Neuronal stem cell (in vitro differentiated cells): ENCODE results near the gene ALDH1A3.

Source experiments
- DNase-seq: peaks from one replicate; pipeline ENCODE4 v3.0.0-alpha.2; 2013; ENCODE audit warnings: low spot score
- H2AFZ ChIP-seq: one replicate; pipeline ENCODE4 v1.6.1; 2013; ENCODE audit warnings: mild to moderate bottlenecking, low read length, inconsistent platforms
- H2AK5ac ChIP-seq: 2 replicates; pipeline ENCODE4 v1.6.1; 2013; ENCODE audit warnings: low read depth, mild to moderate bottlenecking, inconsistent platforms, low read length, moderate library complexity, mixed read lengths
- H2BK120ac ChIP-seq: 2 replicates; pipeline ENCODE4 v1.6.1; 2013; ENCODE audit warnings: low read depth, mild to moderate bottlenecking, inconsistent platforms, low read length, moderate library complexity, mixed read lengths
- H2BK12ac ChIP-seq: one replicate; pipeline ENCODE4 v1.6.1; 2013; ENCODE audit warnings: low read length, inconsistent platforms
- H2BK15ac ChIP-seq: 2 replicates; pipeline ENCODE4 v1.6.1; 2013; ENCODE audit warnings: mild to moderate bottlenecking, low read length, inconsistent platforms, mixed read lengths
- H2BK5ac ChIP-seq: one replicate; pipeline ENCODE4 v1.6.1; 2013; ENCODE audit warnings: inconsistent platforms, mild to moderate bottlenecking, low read length, moderate library complexity
- H3K14ac ChIP-seq: one replicate; pipeline ENCODE4 v1.6.1; 2013; ENCODE audit warnings: low read length, inconsistent platforms
- H3K18ac ChIP-seq: 2 replicates; pipeline ENCODE4 v1.6.1; 2013; ENCODE audit warnings: low read length, inconsistent platforms
- H3K23ac ChIP-seq: 2 replicates; pipeline ENCODE4 v1.6.1; 2013; ENCODE audit warnings: low read depth, mild to moderate bottlenecking, mixed read lengths, low read length, inconsistent platforms; ENCODE audit not compliant: poor library complexity
- H3K27ac ChIP-seq: replicated peaks from 3 replicates; pipeline ENCODE4 v1.5.1; 2013; ENCODE audit warnings: low read length, inconsistent platforms
- H3K27me3 ChIP-seq, 3 experiments: 2 replicates each; pipeline ENCODE4 v1.6.1; 2013; ENCODE audit warnings: low read length in 3 of 3, mild to moderate bottlenecking in 2 of 3, inconsistent platforms in 1 of 3, low read depth in 1 of 3, mixed read lengths in 1 of 3, moderate library complexity in 1 of 3; ENCODE audit not compliant: control insufficient read depth in 3 of 3, insufficient read depth in 3 of 3
- H3K36me3 ChIP-seq, 2 donors: replicated peaks in 1 of 2; 2 replicates each; pipeline ENCODE4 v1.6.1; 2013; ENCODE audit warnings: low read length in 2 of 2; ENCODE audit not compliant: control insufficient read depth in 2 of 2, insufficient read depth in 2 of 2
- H3K4ac ChIP-seq: 2 replicates; pipeline ENCODE4 v1.6.1; 2013; ENCODE audit warnings: inconsistent platforms, mild to moderate bottlenecking, low read length, moderate library complexity
- H3K4me1 ChIP-seq, 2 donors: 1 replicate in 1 of 2; 2 replicates in 1 of 2; pipeline ENCODE4 v1.6.1; 2013; ENCODE audit warnings: low read length in 2 of 2, low read depth in 1 of 2; ENCODE audit not compliant: control insufficient read depth in 2 of 2, insufficient read depth in 1 of 2
- H3K4me2 ChIP-seq: one replicate; pipeline ENCODE4 v1.6.1; 2013; ENCODE audit warnings: mild to moderate bottlenecking, low read length, inconsistent platforms; ENCODE audit not compliant: insufficient read depth, poor library complexity, severe bottlenecking
- H3K4me3 ChIP-seq, 2 donors: 2 replicates each; pipeline ENCODE4 v1.5.1; 2013; ENCODE audit warnings: low read length in 2 of 2, mild to moderate bottlenecking in 2 of 2, inconsistent platforms in 1 of 2, moderate library complexity in 1 of 2
- H3K79me1 ChIP-seq: one replicate; pipeline ENCODE4 v1.6.1; 2013; ENCODE audit warnings: low read depth, mild to moderate bottlenecking, inconsistent platforms, low read length, moderate library complexity
- H3K9ac ChIP-seq: one replicate; pipeline ENCODE4 v1.6.1; 2013; ENCODE audit warnings: mild to moderate bottlenecking, low read depth, low read length, inconsistent platforms; ENCODE audit not compliant: poor library complexity
- H3K9me3 ChIP-seq, 2 donors: replicated peaks in 1 of 2; 2 replicates each; pipeline versions ENCODE3 to v1.6.1; 2013; ENCODE audit warnings: low read length in 2 of 2, mild to moderate bottlenecking in 2 of 2, inconsistent platforms in 1 of 2, low read depth in 1 of 2, mixed read lengths in 1 of 2, moderate library complexity in 1 of 2; ENCODE audit not compliant: control insufficient read depth in 2 of 2, insufficient read depth in 1 of 2
- H4K8ac ChIP-seq: one replicate; pipeline ENCODE4 v1.6.1; 2013; ENCODE audit warnings: low read depth, mild to moderate bottlenecking, inconsistent platforms, low read length, moderate library complexity
- H4K91ac ChIP-seq: one replicate; pipeline ENCODE4 v1.6.1; 2013; ENCODE audit warnings: low read length, low read depth, mild to moderate bottlenecking, inconsistent platforms; ENCODE audit not compliant: poor library complexity
- WGBS, 2 donors: extraction: QIAGEN DNeasy Blood & Tissue Kit; methylation state at CpG; one replicate each; pipeline ENCODE4 v1.1.7; 2013; ENCODE audit warnings: missing lambda C conversion rate in 2 of 2, mixed read lengths in 1 of 2; ENCODE audit not compliant: insufficient read length in 2 of 2, insufficient replicate concordance in 1 of 2; ENCODE audit errors: extremely low coverage in 2 of 2; 5-methylcytosine and 5-hydroxymethylcytosine counted together

The ALDH1A3 gene

DNA sequence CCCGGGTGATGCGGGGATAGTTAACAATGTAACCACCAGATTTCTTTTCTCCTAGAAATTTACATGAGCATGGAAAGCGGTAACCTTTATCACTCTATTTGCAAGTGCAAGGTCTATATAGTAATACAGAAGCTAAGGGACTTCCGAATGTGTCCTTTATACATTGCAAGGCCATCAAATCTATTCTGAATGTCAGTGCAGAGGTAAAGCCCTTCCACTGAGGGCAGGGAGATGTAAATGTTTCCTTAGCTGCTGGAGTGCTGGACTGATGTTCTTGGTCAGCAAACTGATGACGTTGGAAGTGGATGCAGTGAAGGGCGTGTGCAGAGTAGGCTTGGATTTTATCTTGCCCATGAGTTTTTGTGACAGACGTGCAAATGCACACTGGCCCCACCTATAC, 6.2 kb downstream of the ALDH1A3 start:
- Histone ChIP-seq H2BK12ac (no peak overlapping the region), H2BK120ac (no peak overlapping the region), H4K8ac (no peak overlapping the region), H3K36me3 (no peaks in the 10 kb centered on the region), H2BK15ac (no peak overlapping the region), H3K4me3 (no peak overlapping the region), H3K4ac (no peak overlapping the region), H3K23ac (no peak overlapping the region), H2AFZ (no peak overlapping the region), H2AK5ac (no peak overlapping the region), H4K91ac (no peak overlapping the region), H3K9ac (no peak overlapping the region), H3K9me3 (no peaks in the 10 kb centered on the region), H3K14ac (no peak overlapping the region), H3K27ac (no peak overlapping the region), H3K79me1 (no peaks in the 10 kb centered on the region), H2BK5ac (no peak overlapping the region), H3K4me2 (no peak overlapping the region), H3K4me1 (peaks cover 3 to 5% of the 10 kb centered on the region in 2 donors), H3K18ac (no peak overlapping the region), H3K27me3 (peaks cover 3 to 67% (median 21%) of the 10 kb centered on the region in 3 experiments)
- DNase-seq: no peak
- no CpG with 5 or more reads among the region's 7 CpGs for WGBS, 2 donors

DNA sequence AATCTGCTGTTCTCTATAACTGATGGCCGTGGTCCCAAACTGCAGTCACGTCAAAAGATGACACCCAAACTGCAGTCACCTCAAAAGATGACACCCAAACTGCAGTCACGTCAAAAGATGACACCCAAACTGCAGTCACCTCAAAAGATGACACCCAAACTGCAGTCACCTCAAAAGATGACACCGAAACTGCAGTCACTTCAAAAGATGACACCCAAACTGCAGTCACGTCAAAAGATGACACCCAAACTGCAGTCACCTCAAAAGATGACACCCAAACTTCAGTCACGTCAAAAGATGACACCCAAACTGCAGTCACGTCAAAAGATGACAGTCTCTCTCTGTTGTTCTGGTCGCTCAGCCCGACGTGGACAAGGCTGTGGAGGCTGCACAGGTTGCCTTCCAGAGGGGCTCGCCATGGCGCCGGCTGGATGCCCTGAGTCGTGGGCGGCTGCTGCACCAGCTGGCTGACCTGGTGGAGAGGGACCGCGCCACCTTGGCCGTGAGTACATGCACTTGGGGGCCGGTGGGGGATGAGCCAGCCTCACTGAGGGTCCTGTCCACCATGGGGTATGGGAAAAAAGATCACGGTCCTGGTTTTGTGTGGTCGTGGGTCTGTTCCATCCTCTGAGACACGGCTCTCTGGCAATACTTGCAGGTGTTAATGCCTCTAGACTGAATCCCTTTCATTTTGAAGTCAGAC, 7.7 kb downstream of the ALDH1A3 start:
- Histone ChIP-seq H2BK15ac (no peak overlapping the region), H2BK5ac (peak overlapping the region; percentile 89), H3K4me3 (no peak overlapping the region), H3K14ac (no peak overlapping the region), H3K27me3 (peaks cover 0 to 54% (median 6%) of the 10 kb centered on the region in 3 experiments), H3K27ac (no peak overlapping the region), H3K9ac (no peak overlapping the region), H3K79me1 (no peaks in the 10 kb centered on the region), H4K91ac (no peak overlapping the region), H2BK12ac (no peak overlapping the region), H3K36me3 (no peaks in the 10 kb centered on the region), H4K8ac (no peak overlapping the region), H3K4me1 (peaks cover 8 to 19% of the 10 kb centered on the region in 2 donors), H2AFZ (no peak overlapping the region), H3K18ac (peak overlapping the region; percentile 21), H2BK120ac (no peak overlapping the region), H2AK5ac (no peak overlapping the region), H3K4me2 (no peak overlapping the region), H3K9me3 (no peaks in the 10 kb centered on the region), H3K4ac (no peak overlapping the region), H3K23ac (no peak overlapping the region)
- no peak for DNase-seq
- no CpG with 5 or more reads among the region's 22 CpGs for WGBS, 2 donors

DNA sequence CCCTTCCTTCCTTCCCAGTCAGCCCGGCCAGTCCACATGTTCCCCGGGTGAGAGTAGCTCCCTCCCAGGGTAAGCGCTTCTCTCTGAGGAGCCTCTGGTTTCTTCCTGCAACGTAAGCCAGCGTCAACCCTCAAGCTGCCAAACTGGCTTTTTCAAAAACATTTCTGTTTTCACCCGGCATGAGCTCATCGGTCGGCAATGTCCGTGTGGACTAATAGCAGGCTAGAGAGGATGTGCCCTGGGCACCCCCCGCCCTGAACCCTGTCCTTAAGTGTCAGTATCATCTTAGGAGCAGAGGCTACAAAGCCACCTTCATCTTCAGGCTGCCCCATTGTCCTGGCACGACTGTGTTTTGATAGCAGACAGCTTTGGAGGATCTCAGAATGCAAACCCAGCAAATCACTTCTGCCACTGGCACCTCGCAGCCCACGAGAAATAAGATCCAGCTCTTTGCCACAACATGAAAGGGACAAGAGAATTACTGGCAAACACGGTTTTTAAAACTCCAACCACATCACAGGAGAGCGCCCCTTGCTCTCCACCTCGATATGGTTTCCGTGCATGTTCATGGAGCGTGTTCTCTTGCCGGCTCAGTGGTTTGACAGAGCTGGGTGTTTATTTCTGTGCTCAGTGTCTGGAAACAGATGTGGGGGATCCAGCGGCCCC, 9.9 kb downstream of the ALDH1A3 start:
- Histone ChIP-seq H2AFZ (no peak overlapping the region), H3K27ac (no peak overlapping the region), H3K4ac (no peak overlapping the region), H3K36me3 (no peaks in the 10 kb centered on the region), H2BK5ac (no peak overlapping the region), H3K23ac (no peak overlapping the region), H3K4me3 (no peak overlapping the region), H3K14ac (no peak overlapping the region), H3K9ac (no peak overlapping the region), H4K91ac (no peak overlapping the region), H3K27me3 (peaks cover 0 to 41% (median 0%) of the 10 kb centered on the region in 3 experiments), H2BK15ac (no peak overlapping the region), H3K4me1 (peaks cover 8 to 19% of the 10 kb centered on the region in 2 donors), H3K4me2 (no peak overlapping the region), H3K79me1 (no peaks in the 10 kb centered on the region), H3K18ac (peak overlapping the region; percentile 42), H4K8ac (no peak overlapping the region), H2BK120ac (no peak overlapping the region), H3K9me3 (no peaks in the 10 kb centered on the region), H2AK5ac (peak overlapping the region; percentile 40), H2BK12ac (no peak overlapping the region)
- no peak for DNase-seq
- no CpG with 5 or more reads among the region's 20 CpGs for WGBS, 2 donors

DNA sequence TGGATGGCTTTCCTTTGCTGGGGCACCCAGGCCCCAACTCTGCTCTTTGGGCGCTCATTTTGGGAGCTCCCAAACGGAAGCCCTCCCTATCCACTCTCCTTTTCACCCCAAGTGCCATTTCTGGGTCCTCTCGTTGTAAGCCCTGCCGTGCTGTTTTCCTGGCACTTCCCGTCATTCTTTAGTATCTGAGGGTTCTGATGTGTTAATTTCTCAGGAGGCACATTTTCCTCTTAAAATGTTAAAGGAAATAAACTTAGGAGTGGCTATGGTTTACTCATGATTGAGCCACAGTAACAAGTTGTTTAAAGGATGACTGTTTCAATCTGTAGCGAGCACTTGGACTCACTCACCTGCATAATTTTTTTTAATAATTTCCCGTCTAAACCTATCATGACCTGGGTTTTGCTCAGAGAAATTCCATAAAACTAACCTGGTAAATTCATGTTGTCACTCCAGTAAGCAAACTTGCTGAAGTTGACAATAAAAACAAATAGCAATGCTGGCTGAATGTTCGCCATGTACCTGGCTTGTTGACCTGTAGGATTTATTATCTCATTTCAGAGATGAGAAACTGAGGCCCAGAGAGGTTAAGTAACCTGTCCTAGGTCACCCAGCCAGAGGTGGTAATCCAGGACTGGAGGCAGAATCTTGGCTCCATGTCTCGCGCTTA, 10.6 kb downstream of the ALDH1A3 start:
- Histone ChIP-seq H3K4me3 (no peak overlapping the region), H3K27me3 (peaks cover 0 to 35% (median 0%) of the 10 kb centered on the region in 3 experiments), H4K8ac (no peak overlapping the region), H3K4me1 (peaks cover 8 to 19% of the 10 kb centered on the region in 2 donors), H3K18ac (peak overlapping the region; percentile 42), H2AK5ac (peak overlapping the region; percentile 40), H3K27ac (no peak overlapping the region), H3K79me1 (no peaks in the 10 kb centered on the region), H2BK120ac (no peak overlapping the region), H2BK5ac (no peak overlapping the region), H3K4me2 (no peak overlapping the region), H3K36me3 (no peaks in the 10 kb centered on the region), H2AFZ (no peak overlapping the region), H3K4ac (no peak overlapping the region), H2BK15ac (no peak overlapping the region), H3K23ac (no peak overlapping the region), H3K9ac (no peak overlapping the region), H3K9me3 (no peaks in the 10 kb centered on the region), H2BK12ac (no peak overlapping the region), H3K14ac (no peak overlapping the region), H4K91ac (no peak overlapping the region)
- WGBS, 2 donors: no CpG with 5 or more reads among the region's 10 CpGs
- no peak for DNase-seq
